Colonic mucosa (tissue), 4 donors: ENCODE measurements around the gene RBM15. TPM values are rescaled to one million over a fixed set of nuclear protein-coding genes. Genes with fewer than 3 reads are reported as not detected.

ENCODE experiments used
- DNase-seq: peaks from one replicate; pipeline ENCODE4 v3.0.0-alpha.2; 2020
- H3K27ac ChIP-seq: fragments of 200-600 bp; one replicate; pipeline ENCODE4 v1.8.0; 2021
- H3K27me3 ChIP-seq: fragments of 200-600 bp; one replicate; pipeline ENCODE4 v1.8.0; 2021
- H3K36me3 ChIP-seq: fragments of 200-600 bp; one replicate; pipeline ENCODE4 v1.8.0; 2021
- H3K4me1 ChIP-seq: fragments of 200-600 bp; one replicate; pipeline ENCODE4 v1.8.0; 2021; ENCODE audit warnings: mild to moderate bottlenecking
- H3K4me3 ChIP-seq: fragments of 200-600 bp; one replicate; pipeline ENCODE4 v1.8.0; 2021
- H3K9ac ChIP-seq, 2 donors: one replicate each; pipeline ENCODE4 v1.7.0; 2013; ENCODE audit warnings: control low read depth in 2 of 2, low read depth in 2 of 2, low read length in 2 of 2
- H3K9me3 ChIP-seq: fragments of 200-600 bp; one replicate; pipeline ENCODE4 v1.8.0; 2021
- intact Hi-C: fragments of 100-400 bp; cut with DNase I; formaldehyde crosslinking; loops from one replicate; pipeline ENCODE4 v1.14.1; 2022
- total RNA-seq, 2 donors: library from RNA; stranded (reverse); fragmentation: NEBNext Ultra II Directional in 1 of 2; extraction: Animal tissue kit (Norgen Biotek cat#: 25700) in 1 of 2; gene quantifications; one replicate each; pipeline ENCODE4 v1.2.1, GENCODE V29; 2021
- TF ChIP-seq, protein P1 (sequence below): fragments of 200-600 bp; IDR thresholded peaks from one replicate; pipeline ENCODE4 v1.8.0; 2022; ENCODE audit warnings: antibody characterized with exemption, mild to moderate bottlenecking
- donor health status: healthy.
- donor health status: DM: no; HTN: no; CAD: no.
- donor health status: DM: no; HTN: no; CAD: no.

Gene RBM15
- total RNA-seq, 2 donors from 2014 or later: 24.1 to 35.9 TPM

DNA sequence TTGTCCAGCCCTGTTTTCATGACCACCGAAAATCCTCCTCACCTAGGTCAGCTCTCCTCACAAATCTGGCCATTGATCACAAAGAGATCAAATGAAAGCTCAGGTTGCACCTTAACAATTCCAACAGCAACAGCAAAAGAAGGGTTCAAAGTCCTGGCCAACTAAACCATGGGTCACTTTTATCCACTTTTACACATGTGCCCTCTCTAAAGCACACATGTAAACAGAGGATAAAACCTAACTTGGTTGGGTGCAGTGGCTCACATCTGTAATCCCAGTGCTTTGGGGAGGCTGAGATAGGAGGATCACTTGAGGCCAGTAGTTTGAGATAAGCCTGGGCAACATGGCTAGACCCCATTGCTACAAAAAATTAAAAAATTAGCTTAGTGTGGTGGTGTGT is 3.9 kb upstream of the RBM15 start:
- intact Hi-C loops: no loop called here
- peaks cover 7% of the 10 kb centered on the region for H3K4me1 ChIP-seq
- no peak overlapping the region for H3K4me3 ChIP-seq
- H3K27me3 ChIP-seq: no peaks in the 10 kb centered on the region
- no peaks in the 10 kb centered on the region for H3K9me3 ChIP-seq
- TF ChIP-seq, protein P1, sequence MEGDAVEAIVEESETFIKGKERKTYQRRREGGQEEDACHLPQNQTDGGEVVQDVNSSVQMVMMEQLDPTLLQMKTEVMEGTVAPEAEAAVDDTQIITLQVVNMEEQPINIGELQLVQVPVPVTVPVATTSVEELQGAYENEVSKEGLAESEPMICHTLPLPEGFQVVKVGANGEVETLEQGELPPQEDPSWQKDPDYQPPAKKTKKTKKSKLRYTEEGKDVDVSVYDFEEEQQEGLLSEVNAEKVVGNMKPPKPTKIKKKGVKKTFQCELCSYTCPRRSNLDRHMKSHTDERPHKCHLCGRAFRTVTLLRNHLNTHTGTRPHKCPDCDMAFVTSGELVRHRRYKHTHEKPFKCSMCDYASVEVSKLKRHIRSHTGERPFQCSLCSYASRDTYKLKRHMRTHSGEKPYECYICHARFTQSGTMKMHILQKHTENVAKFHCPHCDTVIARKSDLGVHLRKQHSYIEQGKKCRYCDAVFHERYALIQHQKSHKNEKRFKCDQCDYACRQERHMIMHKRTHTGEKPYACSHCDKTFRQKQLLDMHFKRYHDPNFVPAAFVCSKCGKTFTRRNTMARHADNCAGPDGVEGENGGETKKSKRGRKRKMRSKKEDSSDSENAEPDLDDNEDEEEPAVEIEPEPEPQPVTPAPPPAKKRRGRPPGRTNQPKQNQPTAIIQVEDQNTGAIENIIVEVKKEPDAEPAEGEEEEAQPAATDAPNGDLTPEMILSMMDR: no peak
- DNase-seq: no peak
- H3K27ac ChIP-seq: peak overlapping the region; percentile 99
- H3K9ac ChIP-seq: no peak overlapping the region
- no peaks in the 10 kb centered on the region for H3K36me3 ChIP-seq

DNA sequence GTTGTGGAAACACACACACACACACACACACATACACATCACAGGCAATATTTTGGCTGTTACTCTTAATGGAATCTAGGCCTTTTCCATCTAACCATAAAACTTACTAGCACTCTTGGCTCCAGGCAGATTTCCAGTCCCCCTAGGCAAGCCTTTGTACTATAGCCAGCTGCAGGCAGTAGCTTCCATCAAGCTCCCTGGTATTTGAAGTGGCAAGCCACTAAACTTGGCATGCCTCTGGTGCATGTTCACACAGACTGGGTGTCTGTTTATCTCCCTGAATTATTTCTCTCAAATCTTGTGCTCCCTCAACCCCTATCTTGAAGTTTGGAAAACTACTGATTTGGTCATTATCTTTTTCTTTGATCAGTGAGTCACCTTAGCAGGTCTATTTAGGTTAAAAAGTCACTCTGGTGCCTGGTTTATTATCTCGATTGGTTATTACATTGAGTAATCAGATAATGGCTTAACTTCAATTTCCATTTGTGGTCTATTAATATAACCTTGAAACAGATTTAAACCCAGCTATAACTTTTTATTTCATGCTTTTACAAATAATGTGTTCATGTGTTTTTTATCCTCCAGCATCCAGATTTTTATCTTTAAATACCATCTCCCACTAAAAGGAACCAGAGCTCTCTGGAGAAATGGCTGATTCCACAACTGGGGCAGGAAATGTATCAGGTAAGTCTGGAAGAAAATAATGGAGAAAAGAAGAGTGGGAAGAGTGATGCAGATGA is 2.7 kb upstream of the RBM15 start:
- peak overlapping the region; percentile 99 for H3K27ac ChIP-seq
- H3K9me3 ChIP-seq: no peaks in the 10 kb centered on the region
- peak; percentile 45 for DNase-seq
- no peaks in the 10 kb centered on the region for H3K36me3 ChIP-seq
- H3K9ac ChIP-seq: no peak overlapping the region
- TF ChIP-seq, protein P1: no peak
- H3K4me1 ChIP-seq: peaks cover 14% of the 10 kb centered on the region
- intact Hi-C loops: no loop called here
- no peak overlapping the region for H3K4me3 ChIP-seq
- H3K27me3 ChIP-seq: no peaks in the 10 kb centered on the region

DNA sequence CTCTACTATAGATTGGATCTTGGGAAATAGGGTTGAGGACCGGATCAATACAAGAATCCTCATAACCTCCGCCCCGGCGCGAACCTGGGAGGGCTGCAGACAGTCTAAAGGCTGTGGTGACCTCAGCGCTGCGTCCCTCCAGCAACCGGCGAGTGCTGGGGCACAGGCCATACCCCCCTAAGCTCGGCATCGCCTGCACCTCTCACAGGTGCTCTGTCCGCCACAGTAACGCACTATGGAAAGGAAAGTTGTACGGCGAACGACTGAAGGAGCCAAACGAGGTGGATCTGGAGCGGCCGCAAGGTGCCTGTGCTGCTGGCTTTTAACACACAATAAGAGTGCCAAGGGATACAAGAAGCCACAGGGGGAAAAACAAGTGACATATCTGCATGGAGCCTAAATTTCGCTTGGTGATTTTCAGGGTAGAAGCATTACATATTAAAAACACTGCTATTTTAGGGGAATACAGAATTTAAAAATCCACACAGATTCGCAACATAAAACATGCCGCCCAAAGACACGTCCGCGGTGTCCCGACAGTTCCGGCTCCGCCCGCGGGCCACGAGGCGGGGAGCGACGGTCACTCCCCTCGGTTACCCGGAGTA is 1.4 kb upstream of the RBM15 start:
- peak overlapping the region; percentile 58 for H3K4me3 ChIP-seq
- TF ChIP-seq, protein P1: no peak
- H3K9me3 ChIP-seq: no peaks in the 10 kb centered on the region
- H3K27me3 ChIP-seq: no peaks in the 10 kb centered on the region
- H3K36me3 ChIP-seq: no peaks in the 10 kb centered on the region
- H3K4me1 ChIP-seq: peaks cover 24% of the 10 kb centered on the region
- DNase-seq: peak; percentile 67
- intact Hi-C loops: no loop called here
- peak overlapping the region; percentile 85 to 98 for H3K9ac ChIP-seq
- peak overlapping the region; percentile 99 for H3K27ac ChIP-seq

DNA sequence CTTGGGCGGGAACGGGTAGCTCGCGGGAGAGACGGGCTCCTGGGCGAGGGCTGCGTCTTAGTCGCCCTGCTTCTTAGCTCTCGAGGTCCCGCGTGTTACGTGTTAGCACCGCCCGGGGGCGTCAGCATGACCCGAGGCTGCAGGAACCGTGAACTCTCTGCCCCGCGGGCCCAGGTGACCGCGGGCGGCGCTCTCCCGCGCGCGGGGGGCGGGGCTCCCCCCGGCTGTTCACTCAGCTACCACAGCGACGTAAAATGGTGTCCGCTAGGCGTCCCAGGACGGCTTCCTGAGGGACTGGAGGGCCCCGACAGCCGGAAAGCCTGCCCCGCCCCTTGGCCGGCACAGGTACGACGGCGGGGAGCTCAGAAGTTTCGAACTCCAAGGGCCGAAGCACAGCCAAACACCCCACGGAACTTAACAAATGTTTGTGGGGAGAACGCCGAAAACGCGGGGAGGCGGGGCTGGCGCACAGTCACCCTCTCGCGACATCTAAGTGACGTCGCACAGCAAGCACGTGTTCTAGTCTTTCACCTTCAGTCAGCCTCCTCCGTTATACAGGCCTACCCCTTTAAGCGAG is 780 bp upstream of the RBM15 start:
- TF ChIP-seq, protein P1: peak; percentile 56
- Histone ChIP-seq H3K9ac (peak overlapping the region; percentile 85 to 98), H3K27ac (peak overlapping the region; percentile 99), H3K27me3 (no peaks in the 10 kb centered on the region), H3K36me3 (no peaks in the 10 kb centered on the region), H3K9me3 (no peaks in the 10 kb centered on the region), H3K4me1 (peaks cover 24% of the 10 kb centered on the region), H3K4me3 (peak overlapping the region; percentile 58)
- intact Hi-C loops: no loop called here
- peak; percentile 97 for DNase-seq

DNA sequence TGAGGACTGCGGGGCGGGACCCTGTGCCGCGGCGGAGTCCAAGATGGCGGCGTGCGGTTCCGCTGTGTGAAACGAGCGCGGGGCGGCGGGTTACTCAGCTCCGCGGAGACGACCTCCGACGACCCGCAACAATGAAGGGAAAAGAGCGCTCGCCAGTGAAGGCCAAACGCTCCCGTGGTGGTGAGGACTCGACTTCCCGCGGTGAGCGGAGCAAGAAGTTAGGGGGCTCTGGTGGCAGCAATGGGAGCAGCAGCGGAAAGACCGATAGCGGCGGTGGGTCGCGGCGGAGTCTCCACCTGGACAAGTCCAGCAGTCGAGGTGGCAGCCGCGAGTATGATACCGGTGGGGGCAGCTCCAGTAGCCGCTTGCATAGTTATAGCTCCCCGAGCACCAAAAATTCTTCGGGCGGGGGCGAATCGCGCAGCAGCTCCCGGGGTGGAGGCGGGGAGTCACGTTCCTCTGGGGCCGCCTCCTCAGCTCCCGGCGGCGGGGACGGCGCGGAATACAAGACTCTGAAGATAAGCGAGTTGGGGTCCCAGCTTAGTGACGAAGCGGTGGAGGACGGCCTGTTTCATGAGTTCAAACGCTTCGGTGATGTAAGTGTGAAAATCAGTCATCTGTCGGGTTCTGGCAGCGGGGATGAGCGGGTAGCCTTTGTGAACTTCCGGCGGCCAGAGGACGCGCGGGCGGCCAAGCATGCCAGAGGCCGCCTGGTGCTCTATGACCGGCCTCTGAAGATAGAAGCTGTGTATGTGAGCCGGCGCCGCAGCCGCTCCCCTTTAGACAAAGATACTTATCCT is 430 bp downstream of the RBM15 start:
- Histone ChIP-seq H3K9me3 (no peaks in the 10 kb centered on the region), H3K9ac (peak overlapping the region; percentile 85 to 98), H3K27me3 (no peaks in the 10 kb centered on the region), H3K36me3 (no peaks in the 10 kb centered on the region), H3K4me1 (peaks cover 24% of the 10 kb centered on the region), H3K4me3 (peak overlapping the region; percentile 85), H3K27ac (peak overlapping the region; percentile 99)
- intact Hi-C loops: loop anchor here (5.0 kb wide), 1 partner anchor 68 kb away; the partner anchor contains the start of gene LAMTOR5
- TF ChIP-seq, protein P1: no peak
- DNase-seq: peak; percentile 67
